HepG2 (cell line): ENCODE measurements around the gene NKPD1. TPM values are rescaled to one million over a fixed set of nuclear protein-coding genes. Genes with fewer than 3 reads are reported as not detected.

Source experiments
- ETV6 ChIP-seq: sonication (generic); formaldehyde crosslinking; conservative IDR thresholded peaks from 2 replicates; pipeline ENCODE4 v1.4.0; 2020; ENCODE audit warnings: missing genetic modification reagents
- FOSL1 ChIP-seq: sonication (generic); formaldehyde crosslinking; IDR thresholded peaks from 2 replicates; pipeline ENCODE4 v1.9.0; 2021; ENCODE audit warnings: missing genetic modification reagents, borderline replicate concordance
- GLMP ChIP-seq: sonication (generic); formaldehyde crosslinking; IDR thresholded peaks from 2 replicates; pipeline ENCODE4 v1.9.0; 2021; ENCODE audit warnings: missing genetic modification reagents, mild to moderate bottlenecking, borderline replicate concordance
- NPAS2 ChIP-seq: sonication (generic); formaldehyde crosslinking; IDR thresholded peaks from 2 replicates; pipeline ENCODE4 v1.8.0; 2022; ENCODE audit warnings: mild to moderate bottlenecking, missing genetic modification reagents, borderline replicate concordance
- PAX8 ChIP-seq: sonication (generic); formaldehyde crosslinking; IDR thresholded peaks from 2 replicates; pipeline ENCODE4 v1.8.0; 2022; ENCODE audit warnings: mild to moderate bottlenecking, missing genetic modification reagents, borderline replicate concordance
- TAF1 ChIP-seq: sonication (generic); formaldehyde crosslinking; IDR thresholded peaks from 2 replicates; pipeline ENCODE4 v1.4.0; 2020; ENCODE audit warnings: missing genetic modification reagents
- TARDBP ChIP-seq: sonication (generic); formaldehyde crosslinking; IDR thresholded peaks from 2 replicates; pipeline ENCODE4 v1.8.0; 2022; ENCODE audit warnings: mild to moderate bottlenecking, missing genetic modification reagents
- TBL1XR1 ChIP-seq: fragments of 150-350 bp; IDR thresholded peaks from 2 replicates; pipeline ENCODE4 v1.6.1; 2014; ENCODE audit warnings: borderline replicate concordance, low read length; ENCODE audit not compliant: partially characterized antibody
- TBX2 ChIP-seq: sonication (generic); formaldehyde crosslinking; IDR thresholded peaks from 2 replicates; pipeline ENCODE4 v1.5.0; 2020; ENCODE audit warnings: missing genetic modification reagents, mild to moderate bottlenecking, borderline replicate concordance
- THAP11 ChIP-seq: IDR thresholded peaks from 2 replicates; pipeline ENCODE4 v1.6.1; 2016; ENCODE audit warnings: missing biosample characterization, missing genetic modification reagents
- ZBTB8A ChIP-seq: sonication (generic); formaldehyde crosslinking; IDR thresholded peaks from 2 replicates; pipeline ENCODE4 v1.4.0; 2020; ENCODE audit warnings: mild to moderate bottlenecking, low read depth, missing genetic modification reagents, borderline replicate concordance
- ZNF577 ChIP-seq: sonication (generic); formaldehyde crosslinking; IDR thresholded peaks from 2 replicates; pipeline ENCODE4 v1.4.0; 2020; ENCODE audit warnings: mild to moderate bottlenecking, low read depth, missing genetic modification reagents, borderline replicate concordance
- ZNF713 ChIP-seq: sonication (generic); formaldehyde crosslinking; IDR thresholded peaks from 2 replicates; pipeline ENCODE4 v1.4.0; 2020; ENCODE audit warnings: mild to moderate bottlenecking, missing genetic modification reagents
- polyA plus RNA-seq, 8 experiments: library from polyadenylated mRNA; depleted of rRNA in 3 of 8; stranded (reverse) in 7 of 8; unstranded in 1 of 8; fragments of >200 nt; fragmentation: Illumina TruSeq in 4 of 8; extraction: Trizol in 4 of 8; gene quantifications; 2 replicates each; pipeline versions ENCODE4 v1.2.1 to v1.2.3, GENCODE V29; 2011 to 2016; ENCODE audit warnings: low read depth in 4 of 8, missing spikeins in 1 of 8, mixed read lengths in 1 of 8; ENCODE audit not compliant: insufficient read depth in 1 of 8
- total RNA-seq, 5 experiments: library from RNA; depleted of rRNA; stranded (reverse); fragments of >200 nt; fragmentation: Illumina TruSeq; extraction: Trizol; gene quantifications; 2 replicates each; pipeline ENCODE4 v1.2.3, GENCODE V29; 2016; ENCODE audit warnings: low read depth in 1 of 5
- TF ChIP-seq, protein P1 (sequence below): sonication (generic); formaldehyde crosslinking; IDR thresholded peaks from 2 replicates; pipeline ENCODE4 v1.4.0; 2020; ENCODE audit warnings: missing genetic modification reagents, mild to moderate bottlenecking, borderline replicate concordance
- TF ChIP-seq, protein P2 (sequence below): sonication (generic); formaldehyde crosslinking; IDR thresholded peaks from 2 replicates; pipeline ENCODE4 v1.4.0; 2020; ENCODE audit warnings: missing genetic modification reagents

The NKPD1 gene
- total and polyA plus RNA-seq, 2 of the 13 experiments (the other 11 are each of a cell fraction or from before 2014, with no cell fraction given) = 0.03 TPM; not detected in 1

DNA sequence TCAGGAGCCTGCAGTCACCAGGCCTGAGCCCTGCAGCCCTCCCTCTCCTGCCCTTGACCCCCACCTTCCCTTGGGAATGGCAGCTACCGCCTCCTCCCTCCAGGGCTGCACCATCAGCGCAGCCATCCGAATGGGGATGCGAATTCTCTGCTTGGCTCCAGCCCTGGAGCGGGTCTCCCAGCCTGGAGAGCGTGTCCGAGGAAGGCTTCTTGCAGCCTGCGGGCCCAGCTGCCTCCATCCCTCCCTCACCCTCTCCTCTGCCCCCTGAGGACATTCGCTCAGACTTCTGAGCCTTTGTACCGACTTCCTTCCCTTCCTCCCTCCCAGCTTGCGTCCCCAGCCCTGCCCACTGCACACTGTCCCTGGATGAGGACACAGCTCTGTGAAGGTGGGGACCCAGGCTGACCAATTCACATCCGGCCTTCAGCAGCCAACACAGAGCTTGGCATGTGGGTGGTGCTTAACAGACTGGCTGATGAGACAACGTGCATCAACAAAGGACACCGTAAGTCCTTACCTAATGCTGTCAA, 6.0 kb upstream of the NKPD1 start (continued):
- TF ChIP-seq, protein P1, sequence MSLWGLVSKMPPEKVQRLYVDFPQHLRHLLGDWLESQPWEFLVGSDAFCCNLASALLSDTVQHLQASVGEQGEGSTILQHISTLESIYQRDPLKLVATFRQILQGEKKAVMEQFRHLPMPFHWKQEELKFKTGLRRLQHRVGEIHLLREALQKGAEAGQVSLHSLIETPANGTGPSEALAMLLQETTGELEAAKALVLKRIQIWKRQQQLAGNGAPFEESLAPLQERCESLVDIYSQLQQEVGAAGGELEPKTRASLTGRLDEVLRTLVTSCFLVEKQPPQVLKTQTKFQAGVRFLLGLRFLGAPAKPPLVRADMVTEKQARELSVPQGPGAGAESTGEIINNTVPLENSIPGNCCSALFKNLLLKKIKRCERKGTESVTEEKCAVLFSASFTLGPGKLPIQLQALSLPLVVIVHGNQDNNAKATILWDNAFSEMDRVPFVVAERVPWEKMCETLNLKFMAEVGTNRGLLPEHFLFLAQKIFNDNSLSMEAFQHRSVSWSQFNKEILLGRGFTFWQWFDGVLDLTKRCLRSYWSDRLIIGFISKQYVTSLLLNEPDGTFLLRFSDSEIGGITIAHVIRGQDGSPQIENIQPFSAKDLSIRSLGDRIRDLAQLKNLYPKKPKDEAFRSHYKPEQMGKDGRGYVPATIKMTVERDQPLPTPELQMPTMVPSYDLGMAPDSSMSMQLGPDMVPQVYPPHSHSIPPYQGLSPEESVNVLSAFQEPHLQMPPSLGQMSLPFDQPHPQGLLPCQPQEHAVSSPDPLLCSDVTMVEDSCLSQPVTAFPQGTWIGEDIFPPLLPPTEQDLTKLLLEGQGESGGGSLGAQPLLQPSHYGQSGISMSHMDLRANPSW (CRISPR knock-in tag) = no peak
- TF ChIP-seq FOSL1 (CRISPR knock-in tag) (no peak), TARDBP (CRISPR knock-in tag) (no peak), TAF1 (CRISPR knock-in tag) (0 out of 2 replicates have a peak, but pooled peaks have one; percentile 16), ZNF577 (no peak), NPAS2 (CRISPR knock-in tag) (no peak), ZBTB8A (CRISPR knock-in tag) (no peak), ETV6 (no peak), TBX2 (CRISPR knock-in tag) (no peak), PAX8 (CRISPR knock-in tag) (no peak), TBL1XR1 (no peak), GLMP (no peak), ZNF713 (CRISPR knock-in tag) (no peak), THAP11 (CRISPR knock-in tag) (no peak)
- TF ChIP-seq, protein P2, sequence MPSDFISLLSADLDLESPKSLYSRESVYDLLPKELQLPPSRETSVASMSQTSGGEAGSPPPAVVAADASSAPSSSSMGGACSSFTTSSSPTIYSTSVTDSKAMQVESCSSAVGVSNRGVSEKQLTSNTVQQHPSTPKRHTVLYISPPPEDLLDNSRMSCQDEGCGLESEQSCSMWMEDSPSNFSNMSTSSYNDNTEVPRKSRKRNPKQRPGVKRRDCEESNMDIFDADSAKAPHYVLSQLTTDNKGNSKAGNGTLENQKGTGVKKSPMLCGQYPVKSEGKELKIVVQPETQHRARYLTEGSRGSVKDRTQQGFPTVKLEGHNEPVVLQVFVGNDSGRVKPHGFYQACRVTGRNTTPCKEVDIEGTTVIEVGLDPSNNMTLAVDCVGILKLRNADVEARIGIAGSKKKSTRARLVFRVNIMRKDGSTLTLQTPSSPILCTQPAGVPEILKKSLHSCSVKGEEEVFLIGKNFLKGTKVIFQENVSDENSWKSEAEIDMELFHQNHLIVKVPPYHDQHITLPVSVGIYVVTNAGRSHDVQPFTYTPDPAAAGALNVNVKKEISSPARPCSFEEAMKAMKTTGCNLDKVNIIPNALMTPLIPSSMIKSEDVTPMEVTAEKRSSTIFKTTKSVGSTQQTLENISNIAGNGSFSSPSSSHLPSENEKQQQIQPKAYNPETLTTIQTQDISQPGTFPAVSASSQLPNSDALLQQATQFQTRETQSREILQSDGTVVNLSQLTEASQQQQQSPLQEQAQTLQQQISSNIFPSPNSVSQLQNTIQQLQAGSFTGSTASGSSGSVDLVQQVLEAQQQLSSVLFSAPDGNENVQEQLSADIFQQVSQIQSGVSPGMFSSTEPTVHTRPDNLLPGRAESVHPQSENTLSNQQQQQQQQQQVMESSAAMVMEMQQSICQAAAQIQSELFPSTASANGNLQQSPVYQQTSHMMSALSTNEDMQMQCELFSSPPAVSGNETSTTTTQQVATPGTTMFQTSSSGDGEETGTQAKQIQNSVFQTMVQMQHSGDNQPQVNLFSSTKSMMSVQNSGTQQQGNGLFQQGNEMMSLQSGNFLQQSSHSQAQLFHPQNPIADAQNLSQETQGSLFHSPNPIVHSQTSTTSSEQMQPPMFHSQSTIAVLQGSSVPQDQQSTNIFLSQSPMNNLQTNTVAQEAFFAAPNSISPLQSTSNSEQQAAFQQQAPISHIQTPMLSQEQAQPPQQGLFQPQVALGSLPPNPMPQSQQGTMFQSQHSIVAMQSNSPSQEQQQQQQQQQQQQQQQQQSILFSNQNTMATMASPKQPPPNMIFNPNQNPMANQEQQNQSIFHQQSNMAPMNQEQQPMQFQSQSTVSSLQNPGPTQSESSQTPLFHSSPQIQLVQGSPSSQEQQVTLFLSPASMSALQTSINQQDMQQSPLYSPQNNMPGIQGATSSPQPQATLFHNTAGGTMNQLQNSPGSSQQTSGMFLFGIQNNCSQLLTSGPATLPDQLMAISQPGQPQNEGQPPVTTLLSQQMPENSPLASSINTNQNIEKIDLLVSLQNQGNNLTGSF (CRISPR knock-in tag) = no peak
